ENCODE results near the gene LHX3. TPM values are rescaled to one million over a fixed set of nuclear protein-coding genes. Genes with fewer than 3 reads are reported as not detected.

The LHX3 gene
- not detected in 2 replicates for total RNA-seq (2014; rRNA removed; shearing (Covaris generic))

GRCh38 chr9:136204838-136205706, at the start of gene LHX3:
Gene LHX3 (minus strand): TSS chr9:136205128. CDS start chr9:136205012, 116 bp downstream.
- in situ Hi-C loops (cut with HindIII; ENCODE audit: low sequenced_read_pairs) = loop anchor here (5.0 kb wide), 1 partner anchor 68 kb away; no protein-coding TSS in a partner anchor
- DNase-seq (ENCODE audit: low spot score) = no peak

GRCh38 chr9:136253246-136254130, 48.6 kb upstream of the LHX3 start:
- DNase-seq (ENCODE audit: low spot score) = no peak
- in situ Hi-C loops (cut with HindIII; ENCODE audit: low sequenced_read_pairs) = no loop called here

GRCh38 chr9:136252846-136253245, 47.9 kb upstream of the LHX3 start:
- no peak for DNase-seq (ENCODE audit: low spot score)
- in situ Hi-C loops (cut with HindIII; ENCODE audit: low sequenced_read_pairs) = no loop called here

- in situ Hi-C loops (cut with HindIII; ENCODE audit: low sequenced_read_pairs) = no loop called here
- DNase-seq (ENCODE audit: low spot score) = no peak
Measured at GRCh38 chr9:136252281-136252680, 47.4 kb upstream of the LHX3 start.

- in situ Hi-C loops (cut with HindIII; ENCODE audit: low sequenced_read_pairs) = no loop called here
- DNase-seq (ENCODE audit: low spot score) = no peak
Measured at GRCh38 chr9:136251264-136252115, 46.6 kb upstream of the LHX3 start.

GRCh38 chr9:136250676-136251075, 45.7 kb upstream of the LHX3 start:
- DNase-seq (ENCODE audit: low spot score) = no peak
- in situ Hi-C loops (cut with HindIII; ENCODE audit: low sequenced_read_pairs) = no loop called here

GRCh38 chr9:136249877-136250559, 45.1 kb upstream of the LHX3 start:
- DNase-seq (ENCODE audit: low spot score) = no peak
- in situ Hi-C loops (cut with HindIII; ENCODE audit: low sequenced_read_pairs) = no loop called here

- in situ Hi-C loops (cut with HindIII; ENCODE audit: low sequenced_read_pairs) = no loop called here
- DNase-seq (ENCODE audit: low spot score) = no peak
Measured at GRCh38 chr9:136248951-136249876, 44.3 kb upstream of the LHX3 start.

- in situ Hi-C loops (cut with HindIII; ENCODE audit: low sequenced_read_pairs) = no loop called here
- peak; percentile 65 for DNase-seq (ENCODE audit: low spot score)
Measured at GRCh38 chr9:136247947-136248637, 43.2 kb upstream of the LHX3 start.

GRCh38 chr9:136247551-136247916, 42.6 kb upstream of the LHX3 start:
- in situ Hi-C loops (cut with HindIII; ENCODE audit: low sequenced_read_pairs) = no loop called here
- no peak for DNase-seq (ENCODE audit: low spot score)

GRCh38 chr9:136246849-136247550, 42.1 kb upstream of the LHX3 start:
- no peak for DNase-seq (ENCODE audit: low spot score)
- in situ Hi-C loops (cut with HindIII; ENCODE audit: low sequenced_read_pairs) = no loop called here

- in situ Hi-C loops (cut with HindIII; ENCODE audit: low sequenced_read_pairs) = no loop called here
- DNase-seq (ENCODE audit: low spot score) = peak; percentile 90
Measured at GRCh38 chr9:136245219-136246150, 40.6 kb upstream of the LHX3 start, which contains the start of gene QSOX2. Gene QSOX2 (minus strand): TSS chr9:136245812. CDS start chr9:136245803, 9 bp downstream.

GRCh38 chr9:136244969-136245218, 40.0 kb upstream of the LHX3 start:
- in situ Hi-C loops (cut with HindIII; ENCODE audit: low sequenced_read_pairs) = no loop called here
- DNase-seq (ENCODE audit: low spot score) = no peak

GRCh38 chr9:136244122-136244968, 39.4 kb upstream of the LHX3 start:
- DNase-seq (ENCODE audit: low spot score) = no peak
- in situ Hi-C loops (cut with HindIII; ENCODE audit: low sequenced_read_pairs) = no loop called here

- in situ Hi-C loops (cut with HindIII; ENCODE audit: low sequenced_read_pairs) = no loop called here
Measured at GRCh38 chr9:136243631-136244030, 38.7 kb upstream of the LHX3 start.

More at GRCh38 chr9:136243631-136244030, 38.7 kb upstream of the LHX3 start:
- DNase-seq (ENCODE audit: low spot score) = no peak

Measured in G401 (cell line).